K562 (cell line): ENCODE data around the gene VPS13D. TPM values are rescaled to one million over a fixed set of nuclear protein-coding genes. Genes with fewer than 3 reads are reported as not detected.

Experiments used
- ATAC-seq: fragments of 200-7000 bp; cut with Tn5 transposase; 3 replicates; pipeline ENCODE4 v1.9.1; 2020; ENCODE audit warnings: moderate library complexity
- BruUV-seq: library from RNA; stranded (reverse); fragments of 400-500 nt; replicated peaks from 2 replicates; lab custom pipeline; 2021; lab: Mats Ljungman, UMichigan
- CTCF ChIA-PET: fragments of 300-600 bp; formaldehyde crosslinking; extraction: SDS; loops from one replicate; lab custom pipeline; 2021; ENCODE audit warnings: low intra/inter-chr PET ratio; lab: Yijun Ruan, JAX
- POLR2A ChIA-PET: fragments of 300-600, 350-650 bp; sonication (Branson Sonifier 250); formaldehyde crosslinking; extraction: SDS; loops from one replicate; lab custom pipeline; 2021; ENCODE audit warnings: antibody characterized with exemption, inconsistent platforms; lab: Yijun Ruan, JAX
- DNase-seq, 4 experiments: peaks; one replicate each; pipeline versions ENCODE4 v3.0.0 to v3.0.0-alpha.2; 2011 to 2018; ENCODE audit warnings: low spot score in 3 of 4, mixed read lengths in 3 of 4; ENCODE audit errors: extremely low read depth in 1 of 4
- FAIRE-seq: peaks from 2 replicates; lab custom pipeline; 2011; peaks lifted over from hg19 to GRCh38; lab: Jason Lieb, UNC
- H2AFZ ChIP-seq: 2 replicates; pipeline ENCODE4 v1.6.0; 2011; ENCODE audit warnings: low read depth, low read length, control low read depth, inconsistent platforms
- H3K27ac ChIP-seq: fragments of 200-600 bp; 3 replicates; pipeline ENCODE4 v1.8.0; 2011; ENCODE audit warnings: low read depth, mild to moderate bottlenecking, control low read depth, inconsistent platforms, low read length, moderate library complexity, mixed read lengths; ENCODE audit errors: extremely low read depth
- H3K27me3 ChIP-seq, 2 experiments: fragments of 300-600 bp in 1 of 2; 2 replicates in 1 of 2; 3 replicates in 1 of 2; pipeline versions ENCODE4 v1.6.0 to v1.8.0; 2011; ENCODE audit warnings: inconsistent platforms in 2 of 2, low read length in 2 of 2, mild to moderate bottlenecking in 1 of 2, mixed read lengths in 1 of 2, moderate library complexity in 1 of 2; ENCODE audit not compliant: control insufficient read depth in 2 of 2, insufficient read depth in 2 of 2
- H3K36me3 ChIP-seq: fragments of 300-600 bp; 3 replicates; pipeline ENCODE4 v1.8.0; 2011; ENCODE audit warnings: mild to moderate bottlenecking, low read length, inconsistent platforms; ENCODE audit not compliant: control insufficient read depth, insufficient read depth
- H3K4me1 ChIP-seq, 2 experiments: fragments of 200-600 bp in 1 of 2; replicated peaks in 1 of 2; 2 replicates in 1 of 2; 3 replicates in 1 of 2; pipeline versions ENCODE4 v1.5.1 to v1.8.0; 2011; ENCODE audit warnings: inconsistent platforms in 2 of 2, low read length in 2 of 2, mild to moderate bottlenecking in 1 of 2, mixed read lengths in 1 of 2, moderate library complexity in 1 of 2; ENCODE audit not compliant: control insufficient read depth in 2 of 2, insufficient read depth in 2 of 2
- H3K4me2 ChIP-seq: 2 replicates; pipeline ENCODE4 v1.6.1; 2011; ENCODE audit warnings: low read length, control low read depth, inconsistent platforms, mixed read lengths; ENCODE audit not compliant: insufficient read depth
- H3K4me3 ChIP-seq: fragments of 200-600 bp; sonication (generic), shearing (Covaris generic); 2 replicates; pipeline ENCODE4 v1.5.1; 2016; ENCODE audit warnings: control low read depth, inconsistent platforms
- H3K79me2 ChIP-seq: fragments of 200-600 bp; 3 replicates; pipeline ENCODE4 v1.8.0; 2011; ENCODE audit warnings: low read length, inconsistent platforms; ENCODE audit not compliant: control insufficient read depth, insufficient read depth
- H3K9ac ChIP-seq, 2 experiments: 2 replicates each; pipeline versions ENCODE4 v1.6.0 to v1.6.1; 2011; ENCODE audit warnings: low read depth in 2 of 2, low read length in 2 of 2, control low read depth in 1 of 2, inconsistent platforms in 1 of 2, mild to moderate bottlenecking in 1 of 2, mixed read lengths in 1 of 2; ENCODE audit not compliant: insufficient read depth in 1 of 2
- H3K9me1 ChIP-seq: one replicate; pipeline ENCODE4 v1.6.0; 2011; ENCODE audit warnings: inconsistent platforms, mild to moderate bottlenecking, low read length, moderate library complexity; ENCODE audit not compliant: control insufficient read depth, insufficient read depth
- H3K9me3 ChIP-seq: replicated peaks from 2 replicates; pipeline ENCODE4 v1.5.1; 2011; ENCODE audit warnings: low read depth, low read length, inconsistent platforms; ENCODE audit not compliant: control insufficient read depth, insufficient read depth
- H4K20me1 ChIP-seq: replicated peaks from 2 replicates; pipeline ENCODE4 v1.6.1; 2011; ENCODE audit warnings: low read length, inconsistent platforms, mixed read lengths; ENCODE audit not compliant: control insufficient read depth, insufficient read depth
- HDAC6 ChIP-seq: IDR thresholded peaks from 2 replicates; pipeline ENCODE4 v1.6.1; 2012; ENCODE audit warnings: low read depth, mild to moderate bottlenecking, control low read depth, inconsistent platforms, low read length, moderate library complexity
- ZFPM2 ChIP-seq: fragments of 250-450 bp; sonication (Bioruptor Pico); IDR thresholded peaks from 2 replicates; pipeline ENCODE4 v1.5.1; 2022; ENCODE audit warnings: mild to moderate bottlenecking
- ZSCAN29 ChIP-seq: fragments of 450-650 bp; IDR thresholded peaks from 2 replicates; pipeline ENCODE4 v1.6.1; 2017
- WGBS: fragments of 100-300 bp; shearing (Covaris generic); methylation state at CpG from one replicate; pipeline ENCODE4 v1.1.6; 2016; ENCODE audit warnings: low coverage, mixed read lengths; ENCODE audit not compliant: insufficient coverage; ENCODE audit errors: missing lambda C conversion rate; 5-methylcytosine and 5-hydroxymethylcytosine counted together
- in situ Hi-C: fragments of 300-500 bp; cut with MboI; formaldehyde crosslinking; loops from 4 replicates; pipeline ENCODE4 v1.15.0; 2018; ENCODE audit warnings: inconsistent platforms, mixed read lengths
- intact Hi-C: fragments of 100-400 bp; cut with micrococcal nuclease; formaldehyde crosslinking; loops from 2 replicates; pipeline ENCODE4 v1.14.2; 2022
- polyA plus RNA-seq, 8 experiments: library from polyadenylated mRNA; depleted of rRNA in 4 of 8; stranded (reverse) in 5 of 8; unstranded in 3 of 8; fragments of >200 nt; fragmentation: Nextera tagmentation in 2 of 8; fragmentation: Illumina TruSeq in 1 of 8; extraction: Ambion mirVana in 2 of 8; extraction: Trizol in 1 of 8; gene quantifications; 2 replicates each; pipeline versions ENCODE4 v1.2.1 to v1.2.3, GENCODE V29; 2011 to 2014; ENCODE audit warnings: inconsistent platforms in 1 of 8, missing spikeins in 1 of 8
- total RNA-seq, 7 experiments: library from RNA; depleted of rRNA in 6 of 7; stranded (reverse); fragments of >200 nt in 6 of 7; fragmentation: Illumina TruSeq in 2 of 7; extraction: Trizol in 2 of 7; gene quantifications; 2 replicates each; pipeline versions ENCODE4 v1.2.1 to v1.2.3, GENCODE V29; 2011 to 2021; ENCODE audit warnings: low replicate concordance in 1 of 7
- TF ChIP-seq, protein P1 (sequence below), 2 experiments: fragments of 450-650 bp; IDR thresholded peaks; 2 replicates each; pipeline ENCODE4 v1.6.1; 2018; ENCODE audit warnings: mild to moderate bottlenecking in 2 of 2, low read depth in 1 of 2; ENCODE audit not compliant: partially characterized antibody in 2 of 2
- TF ChIP-seq, protein P2 (sequence below): fragments of 450-650 bp; IDR thresholded peaks from 2 replicates; pipeline ENCODE4 v1.6.1; 2017; ENCODE audit warnings: antibody characterized with exemption, mild to moderate bottlenecking
- TF ChIP-seq, protein P3 (sequence below): fragments of 450-650 bp; IDR thresholded peaks from 2 replicates; pipeline ENCODE4 v1.6.1; 2016; ENCODE audit warnings: low read depth, mild to moderate bottlenecking, moderate library complexity

Gene VPS13D
- total and polyA plus RNA-seq, 9 of the 15 experiments (the other 6 are each of a cell fraction or from before 2014, with no cell fraction given), result 6.1 to 51.5 (median 38.5) TPM

DNA sequence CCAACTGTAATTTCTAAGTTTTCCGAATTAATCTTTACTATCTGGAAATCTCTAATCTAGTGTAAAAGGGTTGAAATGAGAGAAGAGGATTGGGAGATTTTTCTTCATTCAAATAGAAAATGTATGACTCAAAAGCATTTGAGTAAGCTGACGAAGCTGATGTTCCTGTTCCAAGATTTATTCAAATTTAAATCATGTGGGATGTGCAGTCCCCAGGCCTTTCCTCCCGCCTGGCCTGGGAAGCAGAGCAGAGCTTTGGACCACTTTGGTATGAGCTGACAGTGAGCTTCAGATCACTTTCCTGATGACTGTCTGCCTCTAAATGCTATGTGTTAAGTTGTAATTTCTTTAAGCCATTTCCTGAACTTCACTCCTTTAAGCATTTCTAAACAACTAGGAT is 196.2 kb downstream of the VPS13D start:
- in situ Hi-C loops, result no loop called here
- DNase-seq, result no peak
- no peak for FAIRE-seq
- Histone ChIP-seq H3K9ac (no peak overlapping the region), H3K4me2 (no peak overlapping the region), H3K36me3 (peaks cover 36% of the 10 kb centered on the region), H3K79me2 (no peaks in the 10 kb centered on the region), H3K9me3 (no peaks in the 10 kb centered on the region), H3K4me1 (peaks cover 6 to 15% of the 10 kb centered on the region in 2 experiments; a peak in 3 of 5 replicates), H4K20me1 (no peaks in the 10 kb centered on the region), H2AFZ (no peak overlapping the region), H3K27me3 (no peaks in the 10 kb centered on the region), H3K27ac (no peak overlapping the region), H3K9me1 (no peaks in the 10 kb centered on the region), H3K4me3 (no peak overlapping the region)
- ChIA-PET POLR2A (interaction anchor here (0.8 to 1.3 kb wide), 3 partner anchors 11 to 44 kb away, joined by 3 read pairs; no protein-coding TSS in a partner anchor), CTCF (no interaction called here)
- intact Hi-C loops, result no loop called here
- BruUV-seq, result no TSS peak
- WGBS, result 77% methylated on average over 3 of the region's 3 CpGs
- no peak for TF ChIP-seq ZSCAN29
- ATAC-seq, result no peak

GRCh38 chr1:12428334-12428733 is 198.5 kb downstream of the VPS13D start:
- ATAC-seq (peak; percentile 59), DNase-seq (no peak), FAIRE-seq (no peak)
- WGBS, result 74% methylated on average over 4 of the region's 4 CpGs
- peaks cover 15 to 22% of the 10 kb centered on the region in 2 experiments; a peak in 4 of 5 replicates for H3K4me1 ChIP-seq
- ChIA-PET CTCF (no interaction called here), POLR2A (interaction anchor here (0.6 to 1.1 kb wide), 3 partner anchors 11 to 299 kb away, joined by 3 to 4 read pairs (median 3); no protein-coding TSS in a partner anchor)
- no peaks in the 10 kb centered on the region for H3K79me2 ChIP-seq
- peaks cover 34% of the 10 kb centered on the region for H3K36me3 ChIP-seq
- in situ Hi-C loops, result no loop called here
- H3K27ac ChIP-seq, result peak overlapping the region; percentile 33; the same call in 2 of the 3 replicates
- no peaks in the 10 kb centered on the region for H3K9me1 ChIP-seq
- no peaks in the 10 kb centered on the region for H4K20me1 ChIP-seq
- H2AFZ ChIP-seq, result no peak overlapping the region
- intact Hi-C loops, result no loop called here
- no peaks in the 10 kb centered on the region for H3K27me3 ChIP-seq
- BruUV-seq, result no TSS peak
- H3K4me3 ChIP-seq, result no peak overlapping the region
- H3K4me2 ChIP-seq, result no peak overlapping the region
- H3K9ac ChIP-seq, result peak overlapping the region in 1 of 2 experiments; percentile 57; a peak in 1 of 4 replicates
- no peaks in the 10 kb centered on the region for H3K9me3 ChIP-seq
- TF ChIP-seq ZFPM2, result no peak
- TF ChIP-seq HDAC6, result no peak
- TF ChIP-seq, protein P1, sequence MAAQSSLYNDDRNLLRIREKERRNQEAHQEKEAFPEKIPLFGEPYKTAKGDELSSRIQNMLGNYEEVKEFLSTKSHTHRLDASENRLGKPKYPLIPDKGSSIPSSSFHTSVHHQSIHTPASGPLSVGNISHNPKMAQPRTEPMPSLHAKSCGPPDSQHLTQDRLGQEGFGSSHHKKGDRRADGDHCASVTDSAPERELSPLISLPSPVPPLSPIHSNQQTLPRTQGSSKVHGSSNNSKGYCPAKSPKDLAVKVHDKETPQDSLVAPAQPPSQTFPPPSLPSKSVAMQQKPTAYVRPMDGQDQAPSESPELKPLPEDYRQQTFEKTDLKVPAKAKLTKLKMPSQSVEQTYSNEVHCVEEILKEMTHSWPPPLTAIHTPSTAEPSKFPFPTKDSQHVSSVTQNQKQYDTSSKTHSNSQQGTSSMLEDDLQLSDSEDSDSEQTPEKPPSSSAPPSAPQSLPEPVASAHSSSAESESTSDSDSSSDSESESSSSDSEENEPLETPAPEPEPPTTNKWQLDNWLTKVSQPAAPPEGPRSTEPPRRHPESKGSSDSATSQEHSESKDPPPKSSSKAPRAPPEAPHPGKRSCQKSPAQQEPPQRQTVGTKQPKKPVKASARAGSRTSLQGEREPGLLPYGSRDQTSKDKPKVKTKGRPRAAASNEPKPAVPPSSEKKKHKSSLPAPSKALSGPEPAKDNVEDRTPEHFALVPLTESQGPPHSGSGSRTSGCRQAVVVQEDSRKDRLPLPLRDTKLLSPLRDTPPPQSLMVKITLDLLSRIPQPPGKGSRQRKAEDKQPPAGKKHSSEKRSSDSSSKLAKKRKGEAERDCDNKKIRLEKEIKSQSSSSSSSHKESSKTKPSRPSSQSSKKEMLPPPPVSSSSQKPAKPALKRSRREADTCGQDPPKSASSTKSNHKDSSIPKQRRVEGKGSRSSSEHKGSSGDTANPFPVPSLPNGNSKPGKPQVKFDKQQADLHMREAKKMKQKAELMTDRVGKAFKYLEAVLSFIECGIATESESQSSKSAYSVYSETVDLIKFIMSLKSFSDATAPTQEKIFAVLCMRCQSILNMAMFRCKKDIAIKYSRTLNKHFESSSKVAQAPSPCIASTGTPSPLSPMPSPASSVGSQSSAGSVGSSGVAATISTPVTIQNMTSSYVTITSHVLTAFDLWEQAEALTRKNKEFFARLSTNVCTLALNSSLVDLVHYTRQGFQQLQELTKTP (IDR thresholded peaks at IDR 0.05; ENCODE audit: low read depth in 1 of 2, partially characterized antibody in 2 of 2), result no peak
- TF ChIP-seq, protein P2, sequence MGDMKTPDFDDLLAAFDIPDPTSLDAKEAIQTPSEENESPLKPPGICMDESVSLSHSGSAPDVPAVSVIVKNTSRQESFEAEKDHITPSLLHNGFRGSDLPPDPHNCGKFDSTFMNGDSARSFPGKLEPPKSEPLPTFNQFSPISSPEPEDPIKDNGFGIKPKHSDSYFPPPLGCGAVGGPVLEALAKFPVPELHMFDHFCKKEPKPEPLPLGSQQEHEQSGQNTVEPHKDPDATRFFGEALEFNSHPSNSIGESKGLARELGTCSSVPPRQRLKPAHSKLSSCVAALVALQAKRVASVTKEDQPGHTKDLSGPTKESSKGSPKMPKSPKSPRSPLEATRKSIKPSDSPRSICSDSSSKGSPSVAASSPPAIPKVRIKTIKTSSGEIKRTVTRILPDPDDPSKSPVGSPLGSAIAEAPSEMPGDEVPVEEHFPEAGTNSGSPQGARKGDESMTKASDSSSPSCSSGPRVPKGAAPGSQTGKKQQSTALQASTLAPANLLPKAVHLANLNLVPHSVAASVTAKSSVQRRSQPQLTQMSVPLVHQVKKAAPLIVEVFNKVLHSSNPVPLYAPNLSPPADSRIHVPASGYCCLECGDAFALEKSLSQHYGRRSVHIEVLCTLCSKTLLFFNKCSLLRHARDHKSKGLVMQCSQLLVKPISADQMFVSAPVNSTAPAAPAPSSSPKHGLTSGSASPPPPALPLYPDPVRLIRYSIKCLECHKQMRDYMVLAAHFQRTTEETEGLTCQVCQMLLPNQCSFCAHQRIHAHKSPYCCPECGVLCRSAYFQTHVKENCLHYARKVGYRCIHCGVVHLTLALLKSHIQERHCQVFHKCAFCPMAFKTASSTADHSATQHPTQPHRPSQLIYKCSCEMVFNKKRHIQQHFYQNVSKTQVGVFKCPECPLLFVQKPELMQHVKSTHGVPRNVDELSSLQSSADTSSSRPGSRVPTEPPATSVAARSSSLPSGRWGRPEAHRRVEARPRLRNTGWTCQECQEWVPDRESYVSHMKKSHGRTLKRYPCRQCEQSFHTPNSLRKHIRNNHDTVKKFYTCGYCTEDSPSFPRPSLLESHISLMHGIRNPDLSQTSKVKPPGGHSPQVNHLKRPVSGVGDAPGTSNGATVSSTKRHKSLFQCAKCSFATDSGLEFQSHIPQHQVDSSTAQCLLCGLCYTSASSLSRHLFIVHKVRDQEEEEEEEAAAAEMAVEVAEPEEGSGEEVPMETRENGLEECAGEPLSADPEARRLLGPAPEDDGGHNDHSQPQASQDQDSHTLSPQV, result peak; percentile 65; the same call in 1 of the 2 replicates
- TF ChIP-seq, protein P3, sequence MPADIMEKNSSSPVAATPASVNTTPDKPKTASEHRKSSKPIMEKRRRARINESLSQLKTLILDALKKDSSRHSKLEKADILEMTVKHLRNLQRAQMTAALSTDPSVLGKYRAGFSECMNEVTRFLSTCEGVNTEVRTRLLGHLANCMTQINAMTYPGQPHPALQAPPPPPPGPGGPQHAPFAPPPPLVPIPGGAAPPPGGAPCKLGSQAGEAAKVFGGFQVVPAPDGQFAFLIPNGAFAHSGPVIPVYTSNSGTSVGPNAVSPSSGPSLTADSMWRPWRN, result no peak
